A549 (cell line): ENCODE results near the gene PIEZO2.

Experiments
- CBX8 ChIP-seq: fragments of 200-600 bp; sonication (generic); IDR thresholded peaks from 2 replicates; pipeline ENCODE4 v1.6.1; 2016
- FOSL2 ChIP-seq, 2 experiments: fragments of 450-650 bp in 1 of 2; fragments of >200 bp in 1 of 2; sonication (Bioruptor Twin) in 1 of 2; formaldehyde crosslinking; IDR thresholded peaks; 2 replicates each; pipeline versions ENCODE4 v1.5.0 to v1.6.1; 2016 to 2020; ENCODE audit warnings: mild to moderate bottlenecking in 1 of 2, moderate library complexity in 1 of 2
- GATA3 ChIP-seq: IDR thresholded peaks from 2 replicates; pipeline ENCODE4 v1.6.1; 2012; ENCODE audit warnings: borderline replicate concordance
- JUN ChIP-seq, 2 experiments: fragments of >200 bp; sonication (Bioruptor Twin); formaldehyde crosslinking; IDR thresholded peaks; 2 replicates in 1 of 2; 3 replicates in 1 of 2; pipeline ENCODE4 v1.6.1; 2016 to 2017
- JUNB ChIP-seq: fragments of >200 bp; sonication (Bioruptor Twin); formaldehyde crosslinking; IDR thresholded peaks from 2 replicates; pipeline ENCODE4 v1.6.1; 2016
- NFE2L2 ChIP-seq: fragments of 150-350 bp; conservative IDR thresholded peaks from 2 replicates; pipeline ENCODE4 v1.6.1; 2014; ENCODE audit warnings: low read length
- POLR2A ChIP-seq: IDR thresholded peaks from 2 replicates; pipeline ENCODE4 v1.6.1; 2012; ENCODE audit warnings: mild to moderate bottlenecking, low read length
- RAD21 ChIP-seq, 2 experiments: fragments of >200 bp in 1 of 2; sonication (Bioruptor Twin) in 1 of 2; formaldehyde crosslinking in 1 of 2; IDR thresholded peaks in 1 of 2; conservative IDR thresholded peaks in 1 of 2; 2 replicates in 1 of 2; 3 replicates in 1 of 2; pipeline ENCODE4 v1.6.1; 2012 to 2018; ENCODE audit warnings: inconsistent platforms in 1 of 2
- RARB ChIP-seq: fragments of 250-450 bp; sonication (Bioruptor Pico); IDR thresholded peaks from 2 replicates; pipeline ENCODE4 v1.8.0; 2021; ENCODE audit warnings: mild to moderate bottlenecking, moderate library complexity
- SMC3 ChIP-seq: fragments of >200 bp; sonication (Bioruptor Twin); formaldehyde crosslinking; IDR thresholded peaks from 3 replicates; pipeline ENCODE4 v1.6.1; 2018; ENCODE audit warnings: inconsistent platforms
- TF ChIP-seq, protein P1 (sequence below): fragments of 200-600 bp; sonication (generic); IDR thresholded peaks from 2 replicates; pipeline ENCODE4 v1.6.1; 2016; ENCODE audit warnings: antibody characterized with exemption, mild to moderate bottlenecking, moderate library complexity
- TF ChIP-seq, protein P2 (sequence below): fragments of >200 bp; sonication (Bioruptor Twin); formaldehyde crosslinking; IDR thresholded peaks from 3 replicates; pipeline ENCODE4 v1.5.1; 2016
- TF ChIP-seq, protein P3 (sequence below): IDR thresholded peaks from 2 replicates; pipeline ENCODE4 v1.6.1; 2012
- TF ChIP-seq, protein P4 (sequence below): fragments of 450-650 bp; IDR thresholded peaks from 2 replicates; pipeline ENCODE4 v1.6.1; 2014; ENCODE audit warnings: antibody characterized with exemption

DNA sequence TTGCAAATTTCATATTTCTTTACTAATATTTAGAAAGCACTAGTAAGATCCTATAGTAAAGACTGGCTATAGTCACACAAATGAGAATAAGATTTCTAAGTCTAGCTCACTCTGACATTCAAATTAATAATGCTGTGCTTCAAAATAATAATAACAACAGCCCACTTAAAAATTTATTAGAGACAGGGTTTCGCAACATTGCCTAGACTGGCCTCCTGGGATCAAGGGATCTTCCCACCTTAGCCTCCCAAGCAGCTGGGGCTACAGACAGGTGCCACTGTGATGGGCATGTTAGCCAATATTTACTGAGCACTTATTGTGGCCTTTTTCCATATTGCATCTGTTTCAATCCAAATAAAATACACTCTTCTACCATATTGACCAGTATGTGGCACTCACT is 96.1 kb downstream of the PIEZO2 start:
- TF ChIP-seq, protein P1, sequence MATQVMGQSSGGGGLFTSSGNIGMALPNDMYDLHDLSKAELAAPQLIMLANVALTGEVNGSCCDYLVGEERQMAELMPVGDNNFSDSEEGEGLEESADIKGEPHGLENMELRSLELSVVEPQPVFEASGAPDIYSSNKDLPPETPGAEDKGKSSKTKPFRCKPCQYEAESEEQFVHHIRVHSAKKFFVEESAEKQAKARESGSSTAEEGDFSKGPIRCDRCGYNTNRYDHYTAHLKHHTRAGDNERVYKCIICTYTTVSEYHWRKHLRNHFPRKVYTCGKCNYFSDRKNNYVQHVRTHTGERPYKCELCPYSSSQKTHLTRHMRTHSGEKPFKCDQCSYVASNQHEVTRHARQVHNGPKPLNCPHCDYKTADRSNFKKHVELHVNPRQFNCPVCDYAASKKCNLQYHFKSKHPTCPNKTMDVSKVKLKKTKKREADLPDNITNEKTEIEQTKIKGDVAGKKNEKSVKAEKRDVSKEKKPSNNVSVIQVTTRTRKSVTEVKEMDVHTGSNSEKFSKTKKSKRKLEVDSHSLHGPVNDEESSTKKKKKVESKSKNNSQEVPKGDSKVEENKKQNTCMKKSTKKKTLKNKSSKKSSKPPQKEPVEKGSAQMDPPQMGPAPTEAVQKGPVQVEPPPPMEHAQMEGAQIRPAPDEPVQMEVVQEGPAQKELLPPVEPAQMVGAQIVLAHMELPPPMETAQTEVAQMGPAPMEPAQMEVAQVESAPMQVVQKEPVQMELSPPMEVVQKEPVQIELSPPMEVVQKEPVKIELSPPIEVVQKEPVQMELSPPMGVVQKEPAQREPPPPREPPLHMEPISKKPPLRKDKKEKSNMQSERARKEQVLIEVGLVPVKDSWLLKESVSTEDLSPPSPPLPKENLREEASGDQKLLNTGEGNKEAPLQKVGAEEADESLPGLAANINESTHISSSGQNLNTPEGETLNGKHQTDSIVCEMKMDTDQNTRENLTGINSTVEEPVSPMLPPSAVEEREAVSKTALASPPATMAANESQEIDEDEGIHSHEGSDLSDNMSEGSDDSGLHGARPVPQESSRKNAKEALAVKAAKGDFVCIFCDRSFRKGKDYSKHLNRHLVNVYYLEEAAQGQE = no peak
- TF ChIP-seq, protein P2, sequence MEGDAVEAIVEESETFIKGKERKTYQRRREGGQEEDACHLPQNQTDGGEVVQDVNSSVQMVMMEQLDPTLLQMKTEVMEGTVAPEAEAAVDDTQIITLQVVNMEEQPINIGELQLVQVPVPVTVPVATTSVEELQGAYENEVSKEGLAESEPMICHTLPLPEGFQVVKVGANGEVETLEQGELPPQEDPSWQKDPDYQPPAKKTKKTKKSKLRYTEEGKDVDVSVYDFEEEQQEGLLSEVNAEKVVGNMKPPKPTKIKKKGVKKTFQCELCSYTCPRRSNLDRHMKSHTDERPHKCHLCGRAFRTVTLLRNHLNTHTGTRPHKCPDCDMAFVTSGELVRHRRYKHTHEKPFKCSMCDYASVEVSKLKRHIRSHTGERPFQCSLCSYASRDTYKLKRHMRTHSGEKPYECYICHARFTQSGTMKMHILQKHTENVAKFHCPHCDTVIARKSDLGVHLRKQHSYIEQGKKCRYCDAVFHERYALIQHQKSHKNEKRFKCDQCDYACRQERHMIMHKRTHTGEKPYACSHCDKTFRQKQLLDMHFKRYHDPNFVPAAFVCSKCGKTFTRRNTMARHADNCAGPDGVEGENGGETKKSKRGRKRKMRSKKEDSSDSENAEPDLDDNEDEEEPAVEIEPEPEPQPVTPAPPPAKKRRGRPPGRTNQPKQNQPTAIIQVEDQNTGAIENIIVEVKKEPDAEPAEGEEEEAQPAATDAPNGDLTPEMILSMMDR = no peak
- TF ChIP-seq FOSL2 (IDR thresholded peaks at IDR 0.05) (no peak), FOSL2 (CRISPR knock-in tag; IDR thresholded peaks at IDR 0.05) (no peak), RAD21 (conservative IDR thresholded peaks at IDR 0.05 in 1 of 2, IDR thresholded peaks at IDR 0.05 in 1 of 2) (no peak), NFE2L2 (no peak), JUNB (no peak), RARB (CRISPR knock-in tag) (no peak), POLR2A (no peak), GATA3 (no peak), SMC3 (no peak), JUN (IDR thresholded peaks at IDR 0.05) (no peak), CBX8 (no peak)
- TF ChIP-seq, protein P3, sequence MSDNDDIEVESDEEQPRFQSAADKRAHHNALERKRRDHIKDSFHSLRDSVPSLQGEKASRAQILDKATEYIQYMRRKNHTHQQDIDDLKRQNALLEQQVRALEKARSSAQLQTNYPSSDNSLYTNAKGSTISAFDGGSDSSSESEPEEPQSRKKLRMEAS = no peak
- TF ChIP-seq, protein P4, sequence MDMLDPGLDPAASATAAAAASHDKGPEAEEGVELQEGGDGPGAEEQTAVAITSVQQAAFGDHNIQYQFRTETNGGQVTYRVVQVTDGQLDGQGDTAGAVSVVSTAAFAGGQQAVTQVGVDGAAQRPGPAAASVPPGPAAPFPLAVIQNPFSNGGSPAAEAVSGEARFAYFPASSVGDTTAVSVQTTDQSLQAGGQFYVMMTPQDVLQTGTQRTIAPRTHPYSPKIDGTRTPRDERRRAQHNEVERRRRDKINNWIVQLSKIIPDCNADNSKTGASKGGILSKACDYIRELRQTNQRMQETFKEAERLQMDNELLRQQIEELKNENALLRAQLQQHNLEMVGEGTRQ = no peak
